Measurements from ENCODE around the gene SNX8. TPM values are rescaled to one million over a fixed set of nuclear protein-coding genes. Genes with fewer than 3 reads are reported as not detected.
A peak's percentile ranks its signal among the peaks of the same experiment; 100 is the strongest.
"Not testable (repeated sequence)": the region's sequence is repeated elsewhere in the genome, so short reads cannot be mapped to it uniquely, and the experiment has no call there.

SNX8 gene
- total and polyA plus RNA-seq, 8 donors: 7.1 to 16.1 (median 11.7) TPM

- Histone ChIP-seq H3K27ac (no peak overlapping the region), H3K9me3 (no peaks in the 10 kb centered on the region), H3K4me3 (no peak overlapping the region), H3K36me3 (no peaks in the 10 kb centered on the region), H3K4me1 (peaks cover 0 to 4% (median 4%) of the 10 kb centered on the region in 3 donors), H3K27me3 (no peaks in the 10 kb centered on the region)
- no peak for ATAC-seq
- WGBS, 2 donors: 86 to 88% methylated on average over 17 of the region's 17 CpGs
- no peak for TF ChIP-seq CTCF (IDR thresholded peaks at IDR 0.05)
- FAIRE-seq: no peak
- no peak for DNase-seq
- intact Hi-C loops (cut with DNase I): no loop called here
Measured at GRCh38 chr7:2312267-2312929, 1.8 kb downstream of the SNX8 start.

- Histone ChIP-seq H3K27ac (no peak overlapping the region), H3K4me3 (no peak overlapping the region), H3K36me3 (no peaks in the 10 kb centered on the region), H3K4me1 (peaks cover 0 to 4% (median 4%) of the 10 kb centered on the region in 3 donors), H3K27me3 (no peaks in the 10 kb centered on the region), H3K9me3 (no peaks in the 10 kb centered on the region)
- no peak for DNase-seq
- intact Hi-C loops (cut with DNase I): no loop called here
- TF ChIP-seq CTCF (IDR thresholded peaks at IDR 0.05): no peak
- ATAC-seq: no peak
- FAIRE-seq: no peak
- WGBS, 2 donors: 87 to 90% methylated on average over 20 of the region's 20 CpGs
Measured at GRCh38 chr7:2309889-2310331, 4.3 kb downstream of the SNX8 start.

- H3K4me3 ChIP-seq: no peak overlapping the region
- no peaks in the 10 kb centered on the region for H3K4me1 ChIP-seq
- 86 to 90% methylated on average over 7 of the region's 7 CpGs for WGBS, 2 donors
- DNase-seq: no peak
- H3K27me3 ChIP-seq: no peaks in the 10 kb centered on the region
- no peak overlapping the region for H3K27ac ChIP-seq
- H3K36me3 ChIP-seq: no peaks in the 10 kb centered on the region
- no peak for ATAC-seq
- intact Hi-C loops (cut with DNase I): no loop called here
- no peak for TF ChIP-seq CTCF (IDR thresholded peaks at IDR 0.05)
- FAIRE-seq: no peak
- no peaks in the 10 kb centered on the region for H3K9me3 ChIP-seq
Measured at GRCh38 chr7:2307690-2308107, 6.5 kb downstream of the SNX8 start.

GRCh38 chr7:2306688-2307087 is 7.6 kb downstream of the SNX8 start:
- 91 to 96% methylated on average over 6 of the region's 6 CpGs for WGBS, 2 donors
- Histone ChIP-seq H3K27me3 (no peaks in the 10 kb centered on the region), H3K4me3 (no peak overlapping the region), H3K4me1 (no peaks in the 10 kb centered on the region), H3K36me3 (no peaks in the 10 kb centered on the region), H3K9me3 (no peaks in the 10 kb centered on the region), H3K27ac (no peak overlapping the region)
- intact Hi-C loops (cut with DNase I): no loop called here
- TF ChIP-seq CTCF (IDR thresholded peaks at IDR 0.05): no peak
- DNase-seq (no peak), ATAC-seq (no peak), FAIRE-seq (no peak)

GRCh38 chr7:2305258-2305657 is 9.0 kb downstream of the SNX8 start:
- H3K36me3 ChIP-seq; H3K4me1 ChIP-seq; FAIRE-seq; H3K4me3 ChIP-seq; ATAC-seq; DNase-seq; H3K27ac ChIP-seq; intact Hi-C loops (cut with DNase I); H3K27me3 ChIP-seq; H3K9me3 ChIP-seq: not testable (repeated sequence)
- 90 to 92% methylated on average over 6 of the region's 6 CpGs for WGBS, 2 donors

GRCh38 chr7:2303520-2303919 is 10.7 kb downstream of the SNX8 start:
- H3K36me3 ChIP-seq; H3K27ac ChIP-seq; H3K4me3 ChIP-seq; intact Hi-C loops (cut with DNase I); FAIRE-seq; H3K9me3 ChIP-seq; H3K4me1 ChIP-seq; ATAC-seq; DNase-seq; H3K27me3 ChIP-seq: not testable (repeated sequence)
- 74 to 82% methylated on average over 5 to 7 of the region's 7 CpGs for WGBS, 2 donors

- H3K27ac ChIP-seq; ATAC-seq; H3K27me3 ChIP-seq; H3K9me3 ChIP-seq; intact Hi-C loops (cut with DNase I); FAIRE-seq; H3K36me3 ChIP-seq; H3K4me1 ChIP-seq; H3K4me3 ChIP-seq: not testable (repeated sequence)
- 93 to 100% methylated on average over 3 to 50 of the region's 55 CpGs for whole genome bisulfite sequencing, 2 donors
- peak in 1 of 6 donors; percentile 57 for DNase-seq
Measured at GRCh38 chr7:2302743-2303397, 11.4 kb downstream of the SNX8 start.
